Measurements from ENCODE around the gene BTG1. TPM values are rescaled to one million over a fixed set of nuclear protein-coding genes. Genes with fewer than 3 reads are reported as not detected.
A peak's percentile ranks its signal among the peaks of the same experiment; 100 is the strongest.

Gene BTG1
- total and polyA plus RNA-seq, 9 of the 15 experiments (the other 6 are each of a cell fraction or from before 2014, with no cell fraction given), result 3.7 to 28.6 (median 7.4) TPM

DNA sequence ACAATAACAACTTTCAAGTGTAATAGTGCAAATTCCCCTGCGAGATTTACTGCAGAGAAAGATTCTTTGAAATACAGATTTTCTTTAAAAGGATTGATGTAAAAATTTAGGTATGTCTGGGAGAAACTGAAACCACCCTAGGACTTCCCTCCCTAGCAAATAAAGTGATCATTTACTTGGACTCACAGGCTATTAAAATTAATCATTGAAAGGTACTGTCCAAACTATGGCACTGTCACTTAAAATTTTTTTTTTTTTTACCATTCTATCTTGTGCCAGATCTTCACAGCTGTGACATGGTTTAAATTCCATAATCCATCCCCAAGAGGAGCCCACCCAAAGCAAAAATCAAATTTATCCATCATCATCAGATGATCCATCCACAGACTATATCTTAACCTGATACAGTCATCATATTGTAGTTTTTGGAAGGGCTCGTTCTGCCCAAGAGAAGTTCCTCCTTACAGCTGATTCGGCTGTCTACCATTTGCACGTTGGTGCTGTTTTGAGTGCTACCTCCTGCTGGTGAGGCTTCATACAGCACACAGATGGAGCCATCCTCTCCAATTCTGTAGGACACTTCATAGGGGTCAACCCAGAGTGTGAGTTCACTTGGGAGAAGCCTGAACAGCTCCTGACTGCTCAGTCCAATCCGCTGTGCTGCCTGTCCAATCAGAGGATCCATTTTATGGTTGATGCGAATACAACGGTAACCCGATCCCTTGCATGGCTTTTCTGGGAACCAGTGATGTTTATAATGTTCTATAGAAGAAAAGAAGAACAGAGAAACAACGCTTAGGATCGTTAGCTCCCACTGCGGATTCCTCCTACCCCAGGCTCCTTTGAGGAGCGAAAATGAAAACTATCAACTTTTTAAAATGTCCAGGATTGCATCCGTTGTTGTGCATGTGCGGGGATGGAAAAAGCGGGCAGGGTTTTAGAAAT is 1.7 kb downstream of the BTG1 start (continued):
- TF ChIP-seq CHAMP1 (IDR thresholded peaks at IDR 0.05), result 0 out of 2 replicates have a peak, but pooled peaks have one; percentile 39
- TF ChIP-seq ZNF699 (CRISPR knock-in tag; IDR thresholded peaks at IDR 0.05; ENCODE audit: insufficient replicate concordance), result no peak
- TF ChIP-seq ZNF165 (CRISPR knock-in tag; IDR thresholded peaks at IDR 0.05; ENCODE audit: borderline replicate concordance), result no peak
- TF ChIP-seq ZNF57 (CRISPR knock-in tag; IDR thresholded peaks at IDR 0.05), result no peak
- TF ChIP-seq, protein P1, sequence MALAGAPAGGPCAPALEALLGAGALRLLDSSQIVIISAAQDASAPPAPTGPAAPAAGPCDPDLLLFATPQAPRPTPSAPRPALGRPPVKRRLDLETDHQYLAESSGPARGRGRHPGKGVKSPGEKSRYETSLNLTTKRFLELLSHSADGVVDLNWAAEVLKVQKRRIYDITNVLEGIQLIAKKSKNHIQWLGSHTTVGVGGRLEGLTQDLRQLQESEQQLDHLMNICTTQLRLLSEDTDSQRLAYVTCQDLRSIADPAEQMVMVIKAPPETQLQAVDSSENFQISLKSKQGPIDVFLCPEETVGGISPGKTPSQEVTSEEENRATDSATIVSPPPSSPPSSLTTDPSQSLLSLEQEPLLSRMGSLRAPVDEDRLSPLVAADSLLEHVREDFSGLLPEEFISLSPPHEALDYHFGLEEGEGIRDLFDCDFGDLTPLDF (CRISPR knock-in tag; IDR thresholded peaks at IDR 0.05), result 0 out of 2 replicates have a peak, but pooled peaks have one; percentile 26
- TF ChIP-seq TCF7 (IDR thresholded peaks at IDR 0.05; ENCODE audit: borderline replicate concordance), result no peak
- 0 out of 2 replicates have a peak, but pooled peaks have one; percentile 40 for TF ChIP-seq MYNN (IDR thresholded peaks at IDR 0.05)
- no peak for TF ChIP-seq MYNN (CRISPR knock-in tag; IDR thresholded peaks at IDR 0.05)
- no peak for TF ChIP-seq MEF2A (IDR thresholded peaks at IDR 0.05; ENCODE audit: control insufficient read depth, low read depth, low read length)
- TF ChIP-seq RBFOX2 (IDR thresholded peaks at IDR 0.05; ENCODE audit: low read depth, low read length), result peak; percentile 1; the same call in 1 of the 2 replicates
- TF ChIP-seq EWSR1 (IDR thresholded peaks at IDR 0.05; ENCODE audit: borderline replicate concordance, low read depth, partially characterized antibody), result no peak
- peak; percentile 58 to 77; a peak in 1 of 4 replicates for TF ChIP-seq TBL1XR1 (IDR thresholded peaks at IDR 0.05; ENCODE audit: low read length in 2 of 2)
- TF ChIP-seq ZNF133 (CRISPR knock-in tag; IDR thresholded peaks at IDR 0.05), result no peak
- TF ChIP-seq, protein P2, sequence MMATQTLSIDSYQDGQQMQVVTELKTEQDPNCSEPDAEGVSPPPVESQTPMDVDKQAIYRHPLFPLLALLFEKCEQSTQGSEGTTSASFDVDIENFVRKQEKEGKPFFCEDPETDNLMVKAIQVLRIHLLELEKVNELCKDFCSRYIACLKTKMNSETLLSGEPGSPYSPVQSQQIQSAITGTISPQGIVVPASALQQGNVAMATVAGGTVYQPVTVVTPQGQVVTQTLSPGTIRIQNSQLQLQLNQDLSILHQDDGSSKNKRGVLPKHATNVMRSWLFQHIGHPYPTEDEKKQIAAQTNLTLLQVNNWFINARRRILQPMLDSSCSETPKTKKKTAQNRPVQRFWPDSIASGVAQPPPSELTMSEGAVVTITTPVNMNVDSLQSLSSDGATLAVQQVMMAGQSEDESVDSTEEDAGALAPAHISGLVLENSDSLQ (IDR thresholded peaks at IDR 0.05), result no peak
- 0 out of 2 replicates have a peak, but pooled peaks have one; percentile 47 for TF ChIP-seq HDAC2 (IDR thresholded peaks at IDR 0.05)
- peak; percentile 37 for TF ChIP-seq KDM5B (IDR thresholded peaks at IDR 0.05; ENCODE audit: insufficient replicate concordance, low read depth, low read length)
- TF ChIP-seq JUN (IDR thresholded peaks at IDR 0.05; ENCODE audit: borderline replicate concordance, low read depth, low read length), result 0 out of 2 replicates have a peak, but pooled peaks have one; percentile 50
- no peak for TF ChIP-seq JUN (CRISPR knock-in tag; IDR thresholded peaks at IDR 0.05; ENCODE audit: borderline replicate concordance)
- no peak for TF ChIP-seq TRIM28 (IDR thresholded peaks at IDR 0.05)
- TF ChIP-seq E2F5 (CRISPR knock-in tag; IDR thresholded peaks at IDR 0.05), result no peak
- no peak for TF ChIP-seq POLR2AphosphoS2 (IDR thresholded peaks at IDR 0.05; ENCODE audit: low read length)

Data from K562 (cell line).